HFFc6 (cell line): Measurements from ENCODE around the gene TBC1D22B. TPM values are rescaled to one million over a fixed set of nuclear protein-coding genes. Genes with fewer than 3 reads are reported as not detected.

ENCODE experiments used
- DNase-seq: peaks from one replicate; pipeline ENCODE4 v3.0.0-alpha.2; 2018
- H3K27ac Mint-ChIP-seq: 2 replicates; pipeline ENCODE4 v1.8.0; 2020; ENCODE audit warnings: mild to moderate bottlenecking, mixed read lengths
- H3K27me3 Mint-ChIP-seq: 2 replicates; pipeline ENCODE4 v1.8.0; 2021; ENCODE audit warnings: mild to moderate bottlenecking, moderate library complexity, mixed read lengths; ENCODE audit not compliant: insufficient read depth
- H3K36me3 Mint-ChIP-seq: 2 replicates; pipeline ENCODE4 v1.8.0; 2021; ENCODE audit warnings: low read depth, mixed read lengths
- H3K4me1 Mint-ChIP-seq: 2 replicates; pipeline ENCODE4 v1.8.0; 2020; ENCODE audit warnings: low read depth, mixed read lengths
- H3K4me3 Mint-ChIP-seq: 2 replicates; pipeline ENCODE4 v1.8.0; 2020; ENCODE audit warnings: mild to moderate bottlenecking, moderate library complexity, mixed read lengths
- H3K9me3 Mint-ChIP-seq: 2 replicates; pipeline ENCODE4 v1.8.0; 2020; ENCODE audit warnings: mild to moderate bottlenecking, mixed read lengths
- CTCF ChIP-seq: fragments of 200-600 bp; sonication (generic); IDR thresholded peaks from 2 replicates; pipeline ENCODE4 v1.5.0; 2021; ENCODE audit warnings: antibody characterized with exemption, mild to moderate bottlenecking
- total RNA-seq, 6 experiments: library from RNA; stranded (reverse); fragmentation: NEBNext Ultra II Directional; extraction: Animal tissue kit (Norgen Biotek cat#: 25700); gene quantifications; 2 replicates in 1 of 6; 3 replicates in 5 of 6; pipeline ENCODE4 v1.2.3, GENCODE V29; 2021

The TBC1D22B gene
- total RNA-seq, 6 experiments from 2014 or later = 9.0 to 9.6 (median 9.2) TPM

DNA sequence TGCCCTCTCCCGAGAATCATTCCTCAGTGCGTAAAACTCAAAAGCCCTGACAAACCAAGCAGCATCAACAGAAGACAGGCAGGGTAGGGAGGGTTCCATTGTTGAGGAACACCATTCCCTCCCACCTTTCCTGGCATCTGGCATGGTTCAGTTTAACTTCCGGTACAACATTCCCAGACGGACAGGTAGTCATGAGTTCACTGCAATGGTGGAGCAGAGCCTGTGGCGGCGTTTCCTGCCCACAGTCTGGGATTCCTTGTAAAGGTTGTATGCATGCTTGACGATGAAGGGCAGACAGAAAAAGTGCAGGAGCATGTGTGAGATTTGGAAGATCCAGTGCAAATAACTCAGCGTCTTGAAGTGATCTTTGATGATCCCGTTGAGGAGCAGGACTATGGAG is 45.3 kb upstream of the TBC1D22B start:
- H3K27me3 Mint-ChIP-seq = no peaks in the 10 kb centered on the region; the same call in 1 of the 2 replicates
- no peaks in the 10 kb centered on the region for H3K9me3 Mint-ChIP-seq
- H3K4me3 Mint-ChIP-seq = no peak overlapping the region
- H3K4me1 Mint-ChIP-seq = peaks cover 5% of the 10 kb centered on the region; the same call in 1 of the 2 replicates
- no peaks in the 10 kb centered on the region for H3K36me3 Mint-ChIP-seq
- no peak for DNase-seq
- no peak for TF ChIP-seq CTCF
- H3K27ac Mint-ChIP-seq = no peak overlapping the region

DNA sequence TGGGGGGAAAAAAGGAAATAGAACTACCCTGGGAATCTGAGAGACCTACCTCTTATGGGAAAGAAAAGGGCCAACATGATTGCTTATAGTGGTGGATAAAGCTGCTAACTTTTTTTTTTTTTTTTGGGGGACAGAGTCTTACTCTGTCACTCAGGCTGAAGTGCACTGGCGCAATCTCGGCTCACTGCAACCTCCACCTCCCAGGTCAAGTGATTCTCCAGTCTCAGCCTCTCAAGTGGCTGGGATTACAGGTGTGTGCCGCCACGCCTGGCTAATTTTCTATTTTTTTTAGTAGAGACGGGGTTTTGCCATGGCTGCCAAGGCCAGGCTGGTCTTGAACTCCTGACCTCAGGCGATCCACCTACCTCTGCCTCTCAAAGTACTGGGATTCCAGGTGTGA is 39.5 kb upstream of the TBC1D22B start:
- Mint-ChIP-seq H3K9me3 (no peaks in the 10 kb centered on the region), H3K27ac (no peak overlapping the region), H3K4me3 (no peak overlapping the region), H3K27me3 (no peaks in the 10 kb centered on the region), H3K4me1 (peaks cover 13% of the 10 kb centered on the region), H3K36me3 (no peaks in the 10 kb centered on the region)
- DNase-seq = no peak
- TF ChIP-seq CTCF = no peak

- no peak overlapping the region for H3K4me3 Mint-ChIP-seq
Observed at GRCh38 chr6:37218511-37218910, 39.1 kb upstream of the TBC1D22B start.

DNA sequence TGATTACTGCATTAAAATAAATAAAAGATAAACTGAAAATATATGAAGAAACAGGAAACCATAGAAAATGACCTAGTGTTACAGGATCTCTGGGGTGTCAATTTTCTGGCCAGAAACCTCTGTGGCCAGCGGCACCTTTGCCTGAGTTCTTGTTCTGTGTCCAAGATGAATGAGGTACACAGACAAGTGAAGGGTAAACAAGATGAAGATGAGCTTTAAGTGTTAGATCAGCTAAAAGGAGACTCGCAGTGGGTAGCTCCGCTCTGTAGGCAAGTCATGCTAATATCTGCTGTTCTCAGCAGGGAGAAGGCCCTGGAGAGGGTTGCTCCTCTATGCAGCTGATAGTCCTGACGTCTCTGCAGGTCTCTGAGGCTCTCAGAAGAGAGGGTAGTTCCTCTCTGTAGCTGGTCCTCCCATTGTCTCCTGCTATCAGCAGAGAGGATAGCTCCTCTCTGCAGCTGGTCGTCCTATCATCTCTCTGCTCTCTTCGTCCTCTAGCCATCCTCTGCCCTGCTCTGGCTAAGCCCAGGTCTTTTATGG is 35.9 kb upstream of the TBC1D22B start:
- no peak for DNase-seq
- H3K27ac Mint-ChIP-seq = no peak overlapping the region; the same call in 1 of the 2 replicates
- no peaks in the 10 kb centered on the region for H3K36me3 Mint-ChIP-seq
- TF ChIP-seq CTCF = no peak
- H3K4me1 Mint-ChIP-seq = peaks cover 16% of the 10 kb centered on the region
- peak overlapping the region; percentile 86 for H3K4me3 Mint-ChIP-seq
- no peaks in the 10 kb centered on the region for H3K9me3 Mint-ChIP-seq
- no peaks in the 10 kb centered on the region for H3K27me3 Mint-ChIP-seq

More at GRCh38 chr6:37218511-37218910, 39.1 kb upstream of the TBC1D22B start:
- no peak overlapping the region for H3K27ac Mint-ChIP-seq
- TF ChIP-seq CTCF = no peak
- peaks cover 16% of the 10 kb centered on the region for H3K4me1 Mint-ChIP-seq
- H3K36me3 Mint-ChIP-seq = no peaks in the 10 kb centered on the region
- no peak for DNase-seq
- no peaks in the 10 kb centered on the region for H3K9me3 Mint-ChIP-seq
- no peaks in the 10 kb centered on the region for H3K27me3 Mint-ChIP-seq

GRCh38 chr6:37222125-37222967 is 35.2 kb upstream of the TBC1D22B start:
- peak overlapping the region; percentile 22 for H3K27ac Mint-ChIP-seq
- no peak for TF ChIP-seq CTCF
- no peaks in the 10 kb centered on the region for H3K36me3 Mint-ChIP-seq
- no peaks in the 10 kb centered on the region for H3K9me3 Mint-ChIP-seq
- peak; percentile 73 for DNase-seq
- no peaks in the 10 kb centered on the region for H3K27me3 Mint-ChIP-seq
- H3K4me3 Mint-ChIP-seq = peak overlapping the region; percentile 86
- peaks cover 16% of the 10 kb centered on the region for H3K4me1 Mint-ChIP-seq
